GM19468 (cell line): Measurements from ENCODE around the gene STPG2.
"Not testable (repeated sequence)": the region's sequence is repeated elsewhere in the genome, so short reads cannot be mapped to it uniquely, and the experiment has no call there.

Experiments used
- ATAC-seq: cut with Tn5 transposase; IDR thresholded peaks from one replicate; pipeline ENCODE4 v1.9.1; 2021; ENCODE audit warnings: mild to moderate bottlenecking, moderate library complexity, moderate number of reproducible peaks; ENCODE audit not compliant: unreplicated experiment; ENCODE audit errors: extremely low read depth

Gene STPG2

DNA sequence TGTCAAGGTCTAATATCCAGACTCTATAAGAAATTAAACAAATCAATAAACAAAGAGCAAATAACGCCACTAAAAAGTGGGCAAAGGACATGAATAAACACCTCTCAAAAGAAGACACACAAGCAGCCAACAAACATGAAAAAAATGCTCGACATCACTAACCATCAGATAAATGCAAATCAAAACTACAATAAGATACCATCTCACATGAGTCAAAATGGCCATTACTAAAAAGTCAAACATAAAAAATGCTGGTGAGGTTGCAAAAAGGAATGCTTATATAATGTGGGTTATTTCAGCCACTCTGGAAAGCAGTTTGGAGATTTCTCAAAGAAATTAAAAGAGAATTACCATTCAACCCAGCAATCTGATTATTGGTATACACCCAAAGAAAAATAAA lies 481.1 kb downstream of the STPG2 start:
- no peak for ATAC-seq

DNA sequence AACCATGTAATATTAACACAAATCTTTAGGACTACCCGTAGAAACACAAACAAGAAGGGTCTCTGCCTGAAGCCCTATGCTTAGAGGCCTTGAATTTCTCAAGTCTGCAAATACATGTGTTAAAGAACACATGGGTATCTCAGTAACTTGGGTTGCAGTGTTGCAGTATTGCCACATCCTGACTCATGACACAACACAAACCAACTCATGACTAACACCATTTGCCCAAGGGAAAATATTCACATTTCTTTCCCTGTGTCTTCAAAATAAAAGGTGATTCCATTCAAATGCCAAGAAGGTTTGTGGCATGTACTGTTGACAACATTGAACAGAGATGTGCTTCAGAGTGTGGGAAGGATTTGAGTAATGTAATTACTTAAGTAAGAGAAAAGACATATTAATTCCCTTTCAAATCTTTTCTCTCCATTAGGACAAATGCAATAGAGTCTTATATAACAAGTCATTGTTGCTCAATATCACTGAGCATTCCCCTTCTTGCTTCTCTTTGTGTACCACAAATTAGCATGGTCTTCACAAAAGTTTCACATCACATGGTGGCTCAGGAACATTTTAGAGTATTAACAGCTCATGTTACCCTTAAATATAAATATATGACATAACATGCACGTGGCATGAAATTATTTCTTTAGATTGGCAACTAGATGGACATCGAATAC lies 487.1 kb downstream of the STPG2 start:
- no peak for ATAC-seq

DNA sequence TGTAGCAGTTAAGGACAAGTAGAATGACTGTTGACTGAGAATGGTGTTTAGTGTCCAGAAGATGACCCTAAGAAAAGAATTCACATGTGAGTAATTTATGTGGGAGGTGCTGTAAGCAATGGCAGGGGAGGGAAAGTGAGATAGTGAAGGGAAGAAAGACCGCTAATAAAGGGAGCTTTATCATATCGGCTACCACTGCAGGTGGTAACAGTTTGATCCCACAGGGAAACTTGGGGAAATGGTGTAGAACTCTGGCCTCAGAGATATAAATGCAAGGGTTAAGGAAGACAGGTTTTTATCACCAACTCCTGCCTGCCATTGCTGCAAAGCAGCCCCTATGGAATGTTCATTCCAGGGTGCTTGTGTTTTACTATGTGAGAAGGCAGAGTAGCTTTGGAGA lies 489.6 kb downstream of the STPG2 start:
- ATAC-seq, result no peak

DNA sequence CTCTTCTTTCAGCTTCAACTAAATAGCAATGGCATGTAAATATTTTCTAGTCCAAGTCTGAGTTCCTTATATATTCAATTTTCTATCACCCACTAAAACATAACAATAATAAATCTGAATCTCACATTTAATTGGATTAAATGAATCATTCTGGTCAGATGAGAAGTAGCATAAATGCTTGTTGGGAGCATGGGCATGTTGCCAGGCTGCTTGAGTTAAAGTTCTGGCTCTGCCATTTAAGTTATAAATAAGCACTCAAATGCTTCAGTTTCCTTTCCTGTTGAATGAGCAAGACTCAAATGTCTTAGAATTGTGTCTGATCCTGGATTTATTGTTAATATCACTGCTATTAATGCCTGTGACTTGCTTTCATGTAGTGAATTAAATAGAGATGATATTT lies 496.3 kb downstream of the STPG2 start:
- no peak for ATAC-seq

DNA sequence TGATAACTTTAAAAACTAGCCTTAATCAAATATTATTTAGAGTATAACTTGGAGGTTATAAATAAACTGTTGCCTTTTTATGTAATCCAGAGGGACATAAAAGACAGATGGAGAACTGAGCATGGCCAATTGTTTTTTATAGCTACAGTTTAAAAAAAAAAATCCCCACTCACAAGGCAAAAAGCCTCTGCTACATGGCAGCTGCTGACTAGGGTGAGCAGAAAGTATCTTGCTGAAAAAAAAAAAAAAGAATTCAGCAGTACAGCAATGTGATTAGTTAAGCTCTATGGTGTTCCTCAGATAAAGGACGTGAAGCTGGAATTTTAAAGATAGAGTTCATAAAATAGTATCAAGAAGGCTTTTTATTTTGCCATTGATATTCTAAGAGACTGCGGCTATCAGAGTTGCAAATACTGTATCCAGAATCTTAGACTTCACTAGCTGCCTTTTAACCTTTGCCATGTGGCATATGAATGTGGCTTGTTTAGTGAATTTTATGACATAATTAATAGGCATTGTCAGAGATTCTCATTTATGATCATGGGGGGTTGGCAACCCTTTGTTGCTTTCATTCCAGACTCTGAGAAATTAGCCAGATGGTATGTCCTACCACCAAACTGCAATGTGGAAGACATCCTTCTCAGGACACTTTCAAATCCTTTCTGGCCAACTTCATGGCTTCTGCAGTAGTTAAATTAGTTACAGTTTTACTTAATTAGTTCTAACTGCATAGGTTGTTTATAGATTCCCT lies 498.0 kb downstream of the STPG2 start:
- no peak for ATAC-seq

DNA sequence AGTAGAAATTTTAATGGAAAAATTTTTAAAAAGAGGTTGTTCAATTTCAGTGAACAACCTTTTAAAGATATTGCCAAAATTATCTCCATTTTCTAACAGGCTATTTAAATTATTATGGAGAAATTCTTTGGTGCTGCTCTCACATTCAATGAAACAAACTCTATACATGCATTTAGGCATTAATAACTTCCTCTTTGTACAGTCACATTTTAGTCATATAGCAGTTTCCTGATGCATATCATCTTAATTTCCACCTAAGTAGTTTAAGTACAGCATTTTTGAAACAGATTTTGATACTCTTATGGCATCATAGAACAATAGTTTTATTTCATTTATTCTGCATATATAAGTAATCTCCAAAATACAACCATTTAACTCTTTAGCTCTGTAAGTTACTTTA lies 500.1 kb downstream of the STPG2 start:
- no peak for ATAC-seq

DNA sequence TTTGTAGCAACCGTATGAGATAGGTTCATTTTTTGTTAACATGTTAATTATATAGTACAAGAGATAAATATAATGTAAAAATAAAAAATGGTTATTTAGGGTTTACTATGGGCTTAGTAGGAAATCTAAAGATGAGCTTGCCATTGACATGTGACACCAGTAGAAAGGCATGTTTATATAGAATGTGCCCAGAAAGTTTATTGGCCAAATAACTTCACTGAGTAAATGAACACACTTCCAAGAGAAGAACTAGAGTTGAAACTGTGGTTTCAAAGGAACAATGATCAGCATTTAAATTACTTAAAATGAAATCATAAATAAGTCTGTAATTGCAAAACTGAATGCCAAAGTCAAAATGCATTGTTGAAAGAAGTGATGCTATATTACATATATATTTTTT lies 503.3 kb downstream of the STPG2 start:
- ATAC-seq, result no peak

DNA sequence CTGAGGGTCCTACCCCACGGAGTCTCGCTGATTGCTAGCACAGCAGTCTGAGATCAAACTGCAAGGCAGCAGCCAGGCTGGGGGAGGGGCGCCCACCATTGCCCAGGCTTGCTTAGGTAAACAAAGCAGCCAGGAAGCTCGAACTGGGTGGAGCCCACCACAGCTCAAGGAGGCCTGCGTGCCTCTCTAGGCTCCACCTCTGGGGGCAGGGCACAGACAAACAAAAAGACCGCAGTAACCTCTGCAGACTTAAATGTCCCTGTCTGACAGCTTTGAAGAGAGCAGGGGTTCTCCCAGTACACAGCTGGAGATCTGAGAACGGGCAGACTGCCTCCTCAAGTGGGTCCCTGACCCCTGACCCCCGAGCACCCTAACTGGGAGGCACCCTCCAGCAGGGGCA lies 509.4 kb downstream of the STPG2 start:
- ATAC-seq, result not testable (repeated sequence)

DNA sequence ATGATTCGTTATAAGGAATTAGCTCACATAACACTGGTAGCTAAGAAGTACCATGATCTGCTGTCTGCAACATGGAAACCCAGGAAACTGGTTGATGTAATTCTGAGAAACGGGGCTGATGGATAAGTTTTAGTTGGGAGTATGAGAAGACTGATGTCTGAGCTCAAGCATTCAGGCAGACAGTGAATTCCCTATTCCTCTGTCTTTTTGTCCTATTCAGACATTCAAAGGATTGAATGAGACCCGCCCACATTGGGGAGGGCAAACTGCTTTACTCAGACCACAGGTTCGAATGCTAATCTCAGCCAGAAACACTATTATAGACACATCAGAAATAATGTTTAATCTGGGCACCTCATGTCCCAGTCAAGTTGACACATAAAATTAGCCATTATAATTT lies 515.5 kb downstream of the STPG2 start:
- no peak for ATAC-seq

DNA sequence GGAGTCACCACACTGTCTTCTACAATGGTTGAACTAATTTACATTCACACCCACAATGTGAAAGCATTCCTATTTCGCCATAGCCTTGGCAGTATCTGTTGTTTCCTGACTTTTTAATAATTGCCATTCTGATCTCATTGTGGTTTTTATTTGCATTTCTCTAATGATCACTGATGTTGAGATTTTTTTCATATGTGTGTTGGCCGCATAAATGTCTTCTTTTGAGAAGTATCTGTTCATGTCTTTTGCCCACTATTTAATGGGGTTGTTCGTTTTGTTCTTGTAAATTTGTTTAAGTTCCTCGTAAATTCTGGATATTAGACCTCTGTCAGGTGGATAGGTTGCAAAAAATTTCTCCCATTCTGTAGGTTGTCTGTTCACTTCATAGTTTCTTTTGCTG lies 519.1 kb downstream of the STPG2 start:
- ATAC-seq, result no peak

DNA sequence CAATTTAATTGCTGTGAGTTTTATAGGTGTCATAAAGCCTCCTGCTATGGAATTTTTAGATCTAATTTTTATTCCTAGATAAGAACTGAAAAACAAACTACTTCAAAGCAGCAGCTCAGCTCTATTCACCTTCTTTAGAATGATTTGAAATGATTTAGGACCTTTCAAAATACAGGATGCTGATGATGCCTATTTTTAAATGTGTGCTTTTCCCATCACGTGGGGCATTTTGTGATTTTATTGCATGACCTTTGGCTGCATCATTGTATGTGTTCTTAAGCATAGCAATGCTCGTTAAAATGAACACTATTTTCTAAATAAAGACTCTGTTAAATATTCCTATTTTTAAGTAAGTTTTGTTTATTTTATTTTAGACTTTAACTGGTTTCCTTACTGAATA lies 537.3 kb downstream of the STPG2 start:
- ATAC-seq, result no peak

DNA sequence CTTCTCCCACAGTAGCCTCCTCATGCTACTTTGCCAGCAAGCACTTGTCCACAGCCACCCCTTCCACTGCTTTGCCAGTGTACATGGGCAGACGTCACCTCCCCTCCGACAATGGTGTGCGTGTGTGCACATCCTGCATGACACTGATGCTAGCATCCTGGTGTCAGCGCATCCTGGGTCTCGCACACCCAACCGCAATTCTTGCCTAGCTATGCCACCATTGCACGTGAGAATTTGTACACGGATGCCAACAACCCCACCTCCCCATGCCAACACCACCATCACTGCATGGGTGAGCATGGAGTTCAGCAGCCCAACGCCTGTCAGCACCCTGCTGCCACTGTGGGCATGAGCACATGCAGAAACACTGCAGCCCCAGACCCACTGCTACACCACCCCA lies 550.0 kb downstream of the STPG2 start:
- ATAC-seq, result no peak

DNA sequence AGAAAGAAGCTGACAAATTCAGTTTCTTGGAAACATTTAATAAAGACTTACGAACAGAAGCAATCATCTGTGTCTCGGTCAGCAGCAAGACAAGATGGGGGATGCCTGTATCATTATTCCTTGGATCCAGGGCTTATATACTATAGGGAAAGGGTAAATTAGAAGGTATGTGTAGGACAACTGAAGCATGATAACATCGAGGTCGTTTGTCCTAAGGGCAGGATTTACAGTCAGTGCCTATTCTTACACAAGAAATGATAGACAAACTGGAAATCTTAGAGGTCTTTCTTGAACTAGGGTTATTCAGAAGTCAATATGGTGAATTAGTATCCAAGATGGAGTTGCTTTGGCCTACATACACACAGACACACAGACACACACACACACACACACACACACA lies 553.0 kb downstream of the STPG2 start:
- ATAC-seq, result no peak

DNA sequence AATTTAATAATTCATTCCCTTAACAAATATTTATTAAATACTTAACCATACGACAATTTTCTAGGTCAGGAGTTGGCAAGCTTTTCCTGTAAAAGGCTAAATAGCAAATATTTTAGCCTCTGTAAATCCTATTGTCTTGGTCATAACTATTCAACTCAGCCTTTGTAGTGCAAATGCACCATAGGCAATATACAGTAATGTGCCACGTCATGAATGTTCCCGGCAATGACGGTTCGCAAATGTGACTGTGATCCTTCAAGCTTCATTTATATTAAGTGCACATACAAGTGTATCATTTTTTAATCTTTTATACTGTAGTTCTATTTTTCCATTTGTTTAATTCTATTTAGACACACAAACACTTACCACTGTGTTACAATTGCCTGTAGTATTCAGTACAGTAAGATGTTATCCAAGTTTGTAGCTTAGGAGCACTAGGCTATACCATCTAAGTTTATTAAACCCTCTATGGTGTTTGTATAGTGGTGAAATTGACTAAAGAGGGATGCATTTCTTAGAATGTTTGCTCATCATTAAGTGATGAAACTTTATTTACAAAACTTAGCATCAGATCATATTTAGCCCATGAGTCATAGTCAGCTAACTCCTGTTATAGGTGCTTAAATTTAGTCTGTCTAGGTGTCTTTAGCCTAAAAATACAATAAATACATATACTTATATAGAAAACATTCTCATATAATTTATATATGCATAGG lies 553.6 kb downstream of the STPG2 start:
- no peak for ATAC-seq

DNA sequence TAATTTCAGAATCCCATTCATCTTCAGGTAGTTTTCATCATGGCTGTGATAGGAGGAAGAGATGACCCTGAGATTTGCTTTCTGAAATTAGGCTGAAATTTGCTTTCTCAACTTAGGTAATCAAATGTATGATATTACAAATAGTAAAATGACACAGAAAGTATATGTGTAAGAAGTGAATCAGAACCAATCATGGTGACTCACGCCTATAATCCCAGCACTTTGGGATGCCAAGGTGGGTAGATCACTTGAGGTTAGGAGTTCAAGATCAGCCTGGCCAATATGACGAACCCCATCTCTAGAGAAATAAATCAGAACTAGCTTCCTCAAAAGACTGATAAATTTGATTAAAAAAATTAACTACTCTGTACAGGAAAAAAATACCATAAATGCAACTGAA lies 555.4 kb downstream of the STPG2 start:
- no peak for ATAC-seq

DNA sequence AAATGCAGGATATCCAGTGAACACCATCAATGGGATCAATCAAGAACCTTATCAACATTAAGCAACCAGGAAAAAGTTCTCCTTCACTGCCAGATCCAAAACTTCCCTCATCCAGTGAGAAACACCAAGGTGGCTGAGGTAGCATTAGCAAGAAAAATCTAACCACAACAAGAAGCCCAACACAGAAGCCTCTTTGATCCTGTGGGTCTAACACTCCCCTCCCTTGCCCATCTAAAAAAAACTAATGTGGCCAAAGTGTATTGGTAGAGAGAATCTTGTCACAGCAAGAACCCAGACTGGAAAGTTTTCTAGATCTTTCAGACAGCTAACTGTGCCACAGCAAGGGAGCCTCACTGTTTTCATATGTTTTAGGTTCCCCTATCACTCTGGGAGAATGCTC lies 558.0 kb downstream of the STPG2 start:
- ATAC-seq, result no peak

DNA sequence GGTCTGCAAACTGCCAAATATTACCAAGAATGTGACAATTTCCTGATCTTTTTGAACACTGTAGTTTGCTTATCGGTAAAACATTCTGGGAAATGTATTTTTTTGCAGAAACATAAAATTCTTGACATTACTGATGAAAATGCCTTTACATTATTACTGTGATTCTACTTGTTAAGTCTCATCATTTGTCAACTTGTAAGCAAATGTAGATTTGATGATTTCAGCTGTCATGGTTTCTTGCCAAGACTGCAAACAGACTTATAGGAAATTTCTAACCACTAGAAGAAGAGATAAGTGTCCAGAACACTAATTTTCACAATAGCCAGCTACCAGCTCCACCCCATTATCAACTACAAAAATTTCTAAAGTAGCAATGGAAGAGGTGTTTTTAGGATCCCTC lies 560.4 kb downstream of the STPG2 start:
- ATAC-seq, result no peak

DNA sequence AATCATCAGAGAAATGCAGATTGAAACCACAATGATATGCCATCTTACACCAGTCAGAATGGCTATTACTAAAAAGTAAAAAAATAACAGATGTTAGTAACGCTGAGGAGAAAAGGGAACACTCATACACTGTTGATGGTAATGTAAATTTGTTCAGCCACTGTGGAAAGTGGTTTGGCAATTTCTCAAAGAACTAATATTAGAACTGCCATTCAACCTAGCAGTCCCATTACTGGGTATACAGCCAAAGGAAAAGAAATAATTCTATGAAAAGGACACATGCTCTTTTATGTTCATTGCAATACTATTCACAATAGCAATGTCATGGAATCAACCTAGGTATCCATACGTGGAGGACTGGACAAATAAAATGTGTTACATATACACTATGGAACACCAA lies 566.3 kb downstream of the STPG2 start:
- no peak for ATAC-seq

DNA sequence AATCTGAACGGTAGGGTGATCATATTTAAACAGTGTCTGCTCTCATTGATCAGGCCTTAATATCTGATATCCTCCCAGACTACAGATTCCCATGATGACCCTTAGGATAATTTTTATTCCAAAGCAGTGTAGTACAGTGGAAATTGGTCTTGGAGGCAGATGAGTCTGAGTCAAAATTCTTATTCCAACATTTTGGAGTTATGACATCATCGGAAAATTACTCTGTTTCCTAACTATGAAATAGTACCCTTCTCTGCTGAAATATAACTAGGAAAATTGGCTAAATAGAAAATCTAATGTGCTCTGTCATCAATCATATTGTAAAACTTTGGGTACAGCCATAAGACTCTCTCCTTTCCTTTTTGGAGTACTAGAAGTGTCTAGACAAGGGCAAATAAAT lies 583.3 kb downstream of the STPG2 start:
- no peak for ATAC-seq

DNA sequence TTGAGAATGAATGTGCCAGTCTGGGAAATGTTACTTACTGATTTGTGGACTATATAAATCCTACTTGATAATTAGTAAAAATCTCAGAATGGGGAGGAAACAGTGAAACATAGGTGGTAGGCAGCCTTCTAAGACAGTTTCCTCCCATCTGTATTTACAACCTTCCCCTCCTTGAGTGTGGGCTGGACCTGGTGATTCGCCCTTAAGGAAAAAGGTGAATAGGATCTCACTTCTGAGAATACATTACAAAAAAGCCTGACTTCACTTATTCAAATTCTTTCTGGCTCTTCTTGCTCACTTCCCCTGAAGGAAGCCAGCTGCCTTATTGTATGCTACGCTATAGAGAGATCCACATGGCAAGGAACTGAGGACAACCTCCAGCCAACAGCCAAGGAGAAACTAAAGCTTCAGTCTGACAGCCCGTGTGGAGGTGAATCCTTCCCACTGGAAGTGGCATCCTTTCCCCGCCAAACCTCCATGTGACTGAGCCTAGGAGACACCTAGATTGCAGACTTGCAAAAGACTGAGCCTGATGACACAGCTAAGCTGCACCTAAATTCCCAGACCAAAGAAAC lies 585.0 kb downstream of the STPG2 start:
- no peak for ATAC-seq

DNA sequence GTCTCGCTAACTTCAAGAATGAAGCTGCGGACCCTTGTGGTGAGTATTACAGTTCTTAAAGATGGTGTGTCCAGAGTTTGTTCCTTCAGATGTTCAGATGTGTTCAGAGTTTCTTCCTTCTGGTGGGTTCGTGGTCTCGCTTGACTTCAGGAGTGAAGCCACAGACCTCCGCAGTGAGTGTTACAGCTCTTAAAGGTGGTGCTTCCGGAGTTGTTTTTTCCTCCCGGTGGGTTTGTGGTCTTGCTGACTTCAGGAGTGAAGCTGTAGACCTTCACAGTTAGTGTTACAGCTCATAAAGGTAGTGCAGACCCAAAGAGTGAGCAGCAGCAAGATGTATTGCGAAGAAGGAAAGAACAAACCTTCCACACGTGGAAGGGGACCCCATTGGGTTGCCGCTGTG lies 592.6 kb downstream of the STPG2 start:
- ATAC-seq, result not testable (repeated sequence)
